H9 (cell line): ENCODE results near the gene NR2F2. TPM values are rescaled to one million over a fixed set of nuclear protein-coding genes. Genes with fewer than 3 reads are reported as not detected.

Experiments used
- DNase-seq: peaks from one replicate; pipeline ENCODE4 v3.0.0-alpha.2; 2017
- H2AFZ ChIP-seq: one replicate; pipeline ENCODE4 v1.6.1; 2013; ENCODE audit warnings: mild to moderate bottlenecking, low read length, control low read depth, moderate library complexity
- H2AK5ac ChIP-seq: 2 replicates; pipeline ENCODE4 v1.6.1; 2013; ENCODE audit warnings: low read length, control low read depth, mixed read lengths; ENCODE audit not compliant: insufficient read length
- H2BK120ac ChIP-seq: one replicate; pipeline ENCODE4 v1.6.1; 2013; ENCODE audit warnings: low read depth, mild to moderate bottlenecking, low read length, control low read depth, inconsistent platforms; ENCODE audit not compliant: poor library complexity, severe bottlenecking
- H2BK12ac ChIP-seq: 2 replicates; pipeline ENCODE4 v1.6.1; 2013; ENCODE audit warnings: low read length, control low read depth, mixed read lengths, low read depth; ENCODE audit not compliant: insufficient read length
- H2BK15ac ChIP-seq: 2 replicates; pipeline ENCODE4 v1.6.1; 2013; ENCODE audit warnings: low read depth, low read length, control low read depth
- H2BK20ac ChIP-seq: one replicate; pipeline ENCODE4 v1.6.1; 2013; ENCODE audit warnings: low read depth, mild to moderate bottlenecking, low read length, control low read depth, inconsistent platforms; ENCODE audit not compliant: poor library complexity, severe bottlenecking
- H2BK5ac ChIP-seq: 2 replicates; pipeline ENCODE4 v1.6.1; 2013; ENCODE audit warnings: low read length, control low read depth, mixed read lengths; ENCODE audit not compliant: insufficient read length
- H3K14ac ChIP-seq: 2 replicates; pipeline ENCODE4 v1.6.1; 2013; ENCODE audit warnings: low read length, control low read depth; ENCODE audit not compliant: insufficient read depth
- H3K18ac ChIP-seq: 2 replicates; pipeline ENCODE4 v1.6.1; 2013; ENCODE audit warnings: low read depth, mild to moderate bottlenecking, mixed read lengths, low read length, control low read depth; ENCODE audit not compliant: insufficient read length
- H3K23ac ChIP-seq: 2 replicates; pipeline ENCODE4 v1.6.1; 2013; ENCODE audit warnings: low read length, control low read depth, mixed read lengths, low read depth; ENCODE audit not compliant: insufficient read length
- H3K23me2 ChIP-seq: 2 replicates; pipeline ENCODE4 v1.6.1; 2013; ENCODE audit warnings: low read depth, mild to moderate bottlenecking, mixed read lengths, low read length, control low read depth; ENCODE audit not compliant: insufficient read length, poor library complexity, severe bottlenecking
- H3K27ac ChIP-seq: 2 replicates; pipeline ENCODE4 v1.5.1; 2013; ENCODE audit warnings: low read length, control low read depth, mixed read lengths, low read depth; ENCODE audit not compliant: insufficient read length
- H3K27me3 ChIP-seq: 2 replicates; pipeline ENCODE4 v1.6.1; 2013; ENCODE audit warnings: low read length, control low read depth, inconsistent platforms; ENCODE audit not compliant: insufficient read depth
- H3K4ac ChIP-seq: 2 replicates; pipeline ENCODE4 v1.6.1; 2013; ENCODE audit warnings: low read depth, mild to moderate bottlenecking, control low read depth, inconsistent platforms, low read length, moderate library complexity
- H3K4me1 ChIP-seq: 2 replicates; pipeline ENCODE4 v1.6.1; 2013; ENCODE audit warnings: low read length, control low read depth, inconsistent platforms; ENCODE audit not compliant: insufficient read depth
- H3K4me2 ChIP-seq: 2 replicates; pipeline ENCODE4 v1.6.1; 2013; ENCODE audit warnings: low read length, control low read depth, mixed read lengths; ENCODE audit not compliant: insufficient read length, insufficient read depth
- H3K56ac ChIP-seq: 2 replicates; pipeline ENCODE4 v1.6.1; 2013; ENCODE audit warnings: low read depth, mild to moderate bottlenecking, mixed read lengths, low read length, control low read depth; ENCODE audit not compliant: insufficient read length
- H3K79me1 ChIP-seq: 2 replicates; pipeline ENCODE4 v1.6.1; 2013; ENCODE audit warnings: low read depth, mild to moderate bottlenecking, moderate library complexity, low read length, control low read depth, inconsistent platforms; ENCODE audit not compliant: insufficient read depth, poor library complexity, severe bottlenecking
- H3K79me2 ChIP-seq: 2 replicates; pipeline ENCODE4 v1.6.1; 2013; ENCODE audit warnings: low read length, control low read depth, inconsistent platforms; ENCODE audit not compliant: insufficient read depth
- H3K9ac ChIP-seq: 2 replicates; pipeline ENCODE4 v1.6.1; 2013; ENCODE audit warnings: low read length, control low read depth, mixed read lengths; ENCODE audit not compliant: insufficient read length; ENCODE audit errors: extremely low read depth
- H3K9me3 ChIP-seq: one replicate; pipeline ENCODE4 v1.6.1; 2013; ENCODE audit warnings: low read depth, low read length, inconsistent platforms; ENCODE audit not compliant: control insufficient read depth
- H3T11ph ChIP-seq: one replicate; pipeline ENCODE4 v1.6.1; 2013; ENCODE audit warnings: mild to moderate bottlenecking, low read length, control low read depth, inconsistent platforms
- H4K20me1 ChIP-seq: one replicate; pipeline ENCODE4 v1.6.1; 2013; ENCODE audit not compliant: control insufficient read depth, insufficient read length, insufficient read depth
- H4K5ac ChIP-seq: 2 replicates; pipeline ENCODE4 v1.6.1; 2013; ENCODE audit warnings: low read depth, mild to moderate bottlenecking, mixed read lengths, low read length, control low read depth; ENCODE audit not compliant: insufficient read length
- H4K8ac ChIP-seq: replicated peaks from 2 replicates; pipeline ENCODE4 v1.6.1; 2013; ENCODE audit warnings: low read length, control low read depth, mixed read lengths, low read depth; ENCODE audit not compliant: insufficient read length
- H4K91ac ChIP-seq: 2 replicates; pipeline ENCODE4 v1.6.1; 2013; ENCODE audit warnings: low read depth, mild to moderate bottlenecking, moderate library complexity, mixed read lengths, low read length, control low read depth; ENCODE audit not compliant: insufficient read length
- H3K27ac Mint-ChIP-seq, 3 experiments: 2 replicates in 2 of 3; 3 replicates in 1 of 3; pipeline ENCODE4 v1.8.0; 2020 to 2021; ENCODE audit warnings: mixed read lengths in 3 of 3, mild to moderate bottlenecking in 1 of 3, moderate library complexity in 1 of 3
- H3K27me3 Mint-ChIP-seq: 2 replicates; pipeline ENCODE4 v1.8.0; 2021; ENCODE audit warnings: low read depth, mild to moderate bottlenecking, moderate library complexity, mixed read lengths
- H3K36me3 Mint-ChIP-seq, 3 experiments: 2 replicates in 2 of 3; 3 replicates in 1 of 3; pipeline ENCODE4 v1.8.0; 2020 to 2021; ENCODE audit warnings: low read depth in 3 of 3, mixed read lengths in 3 of 3; ENCODE audit not compliant: insufficient read depth in 1 of 3
- H3K4me1 Mint-ChIP-seq, 2 experiments: 2 replicates each; pipeline ENCODE4 v1.8.0; 2020; ENCODE audit warnings: mixed read lengths in 2 of 2
- H3K4me3 Mint-ChIP-seq, 2 experiments: 2 replicates in 1 of 2; 3 replicates in 1 of 2; pipeline ENCODE4 v1.8.0; 2020 to 2021; ENCODE audit warnings: mild to moderate bottlenecking in 2 of 2, mixed read lengths in 2 of 2, moderate library complexity in 1 of 2
- H3K9me3 Mint-ChIP-seq, 2 experiments: 2 replicates in 1 of 2; 3 replicates in 1 of 2; pipeline ENCODE4 v1.8.0; 2020; ENCODE audit warnings: mild to moderate bottlenecking in 2 of 2, mixed read lengths in 2 of 2, moderate library complexity in 1 of 2
- CTCF ChIP-seq: fragments of 200-600 bp; sonication (generic); conservative IDR thresholded peaks from 3 replicates; pipeline ENCODE4 v1.8.0; 2021; ENCODE audit warnings: antibody characterized with exemption, mild to moderate bottlenecking
- WGBS: extraction: QIAGEN DNeasy Blood & Tissue Kit; methylation state at CpG from one replicate; pipeline ENCODE4 v1.1.7; 2013; ENCODE audit warnings: missing lambda C conversion rate, low lambda C conversion rate, mixed read lengths; ENCODE audit not compliant: insufficient read length; ENCODE audit errors: extremely low coverage; 5-methylcytosine and 5-hydroxymethylcytosine counted together
- total RNA-seq: library from RNA; stranded (reverse); gene quantifications from 2 replicates; pipeline ENCODE4 v1.2.1, GENCODE V29; 2021

The NR2F2 gene
- total RNA-seq, 1 experiment from 2014 or later = 0.24 TPM

GRCh38 chr15:96338074-96338765 is 7.7 kb downstream of the NR2F2 start:
- Histone ChIP-seq H3K56ac (no peak overlapping the region), H2BK12ac (no peak overlapping the region), H4K8ac (no peak overlapping the region), H3K4ac (no peak overlapping the region), H2BK120ac (no peak overlapping the region), H3K79me1 (no peaks in the 10 kb centered on the region), H2BK5ac (no peak overlapping the region), H3K9me3 (no peaks in the 10 kb centered on the region), H4K5ac (no peak overlapping the region), H4K20me1 (no peaks in the 10 kb centered on the region), H3K23ac (no peak overlapping the region), H2BK20ac (no peak overlapping the region), H3K79me2 (no peaks in the 10 kb centered on the region), H2AFZ (no peak overlapping the region), H3T11ph (no peak overlapping the region), H3K23me2 (peaks cover 13% of the 10 kb centered on the region), H4K91ac (no peak overlapping the region), H3K18ac (no peak overlapping the region), H3K14ac (no peak overlapping the region), H3K4me1 (peaks cover 11% of the 10 kb centered on the region; the same call in 1 of the 2 replicates), H3K27ac (no peak overlapping the region), H2BK15ac (no peak overlapping the region), H3K9ac (no peak overlapping the region), H3K27me3 (peaks cover 62% of the 10 kb centered on the region), H3K4me2 (no peak overlapping the region), H2AK5ac (no peak overlapping the region)
- H3K36me3 Mint-ChIP-seq = no peaks in the 10 kb centered on the region
- H3K27ac Mint-ChIP-seq = no peak overlapping the region
- peaks cover 76% of the 10 kb centered on the region for H3K27me3 Mint-ChIP-seq
- WGBS = no CpG with 5 or more reads among the region's 5 CpGs
- peaks cover 61 to 87% of the 10 kb centered on the region in 2 experiments for H3K4me1 Mint-ChIP-seq
- TF ChIP-seq CTCF = no peak
- H3K9me3 Mint-ChIP-seq = peaks cover 0 to 4% of the 10 kb centered on the region in 2 experiments; a peak in 2 of 5 replicates
- no peak overlapping the region for H3K4me3 Mint-ChIP-seq
- DNase-seq = no peak
